ENCODE results near the gene ANKRD66. TPM values are rescaled to one million over a fixed set of nuclear protein-coding genes. Genes with fewer than 3 reads are reported as not detected.
"Not testable (repeated sequence)": the region's sequence is repeated elsewhere in the genome, so short reads cannot be mapped to it uniquely, and the experiment has no call there.

Gene ANKRD66
- total and polyA plus RNA-seq, 4 donors, result not detected

GRCh38 chr6:46773201-46773855 is 26.6 kb downstream of the ANKRD66 start (continued):
- no peak for TF ChIP-seq ATF3 (IDR thresholded peaks at IDR 0.05)
- no peak for TF ChIP-seq HNF4G (IDR thresholded peaks at IDR 0.05)
- no peak for TF ChIP-seq RXRA (IDR thresholded peaks at IDR 0.05)
- no peak for TF ChIP-seq HNF4A (conservative IDR thresholded peaks at IDR 0.05)
- TF ChIP-seq JUND (IDR thresholded peaks at IDR 0.05), result no peak

- not testable (repeated sequence) for H3K9ac ChIP-seq (ENCODE audit: low read depth in 1 of 2, low read length in 2 of 2); H3K4me1 ChIP-seq (ENCODE audit: control insufficient read depth in 4 of 4, insufficient read depth in 4 of 4, low read length in 3 of 4); H3K27me3 ChIP-seq (ENCODE audit: control insufficient read depth in 4 of 4, insufficient read depth in 4 of 4, low read length in 3 of 4); H3K4me3 ChIP-seq (ENCODE audit: low read depth in 1 of 3, low read length in 3 of 3); H3K36me3 ChIP-seq (ENCODE audit: control insufficient read depth in 4 of 4, insufficient read depth in 3 of 4, low read depth in 1 of 4, low read length in 3 of 4); H3K9me3 ChIP-seq (ENCODE audit: control insufficient read depth in 4 of 4, low read length in 3 of 4); DNase-seq (ENCODE audit: low spot score); H3K27ac ChIP-seq (ENCODE audit: low read depth in 1 of 2, low read length in 2 of 2)
- WGBS, result 97% methylated on average over 24 of the region's 24 CpGs
Observed at GRCh38 chr6:46774736-46775135, 28.0 kb downstream of the ANKRD66 start.

GRCh38 chr6:46776070-46776712 is 29.5 kb downstream of the ANKRD66 start:
- Histone ChIP-seq H3K4me3 (ENCODE audit: low read depth in 1 of 3, low read length in 3 of 3) (no peak overlapping the region), H3K27ac (ENCODE audit: low read depth in 1 of 2, low read length in 2 of 2) (no peak overlapping the region), H3K36me3 (ENCODE audit: control insufficient read depth in 4 of 4, insufficient read depth in 3 of 4, low read depth in 1 of 4, low read length in 3 of 4) (no peaks in the 10 kb centered on the region), H3K27me3 (ENCODE audit: control insufficient read depth in 4 of 4, insufficient read depth in 4 of 4, low read length in 3 of 4) (no peaks in the 10 kb centered on the region), H3K9ac (ENCODE audit: low read depth in 1 of 2, low read length in 2 of 2) (no peak overlapping the region), H3K4me1 (ENCODE audit: control insufficient read depth in 4 of 4, insufficient read depth in 4 of 4, low read length in 3 of 4) (no peaks in the 10 kb centered on the region), H3K9me3 (ENCODE audit: control insufficient read depth in 4 of 4, low read length in 3 of 4) (no peaks in the 10 kb centered on the region)
- WGBS, result 90% methylated on average over 5 of the region's 5 CpGs
- TF ChIP-seq FOXA1 (IDR thresholded peaks at IDR 0.05), result no peak
- TF ChIP-seq REST (IDR thresholded peaks at IDR 0.05), result no peak
- TF ChIP-seq HNF4A (conservative IDR thresholded peaks at IDR 0.05), result no peak
- no peak for TF ChIP-seq MAX (IDR thresholded peaks at IDR 0.05)
- TF ChIP-seq SP1 (IDR thresholded peaks at IDR 0.05), result no peak
- TF ChIP-seq ZBTB33 (IDR thresholded peaks at IDR 0.05), result no peak
- no peak for TF ChIP-seq HNF4G (IDR thresholded peaks at IDR 0.05)
- no peak for TF ChIP-seq YY1 (IDR thresholded peaks at IDR 0.05)
- DNase-seq (ENCODE audit: low spot score), result no peak
